HG02571 (cell line): ENCODE measurements around the gene BDNF.
"Not testable (repeated sequence)": the region's sequence is repeated elsewhere in the genome, so short reads cannot be mapped to it uniquely, and the experiment has no call there.

Experiments
- ATAC-seq: cut with Tn5 transposase; IDR thresholded peaks from one replicate; pipeline ENCODE4 v1.9.1; 2021; ENCODE audit warnings: mild to moderate bottlenecking, moderate library complexity; ENCODE audit not compliant: unreplicated experiment

The BDNF gene

DNA sequence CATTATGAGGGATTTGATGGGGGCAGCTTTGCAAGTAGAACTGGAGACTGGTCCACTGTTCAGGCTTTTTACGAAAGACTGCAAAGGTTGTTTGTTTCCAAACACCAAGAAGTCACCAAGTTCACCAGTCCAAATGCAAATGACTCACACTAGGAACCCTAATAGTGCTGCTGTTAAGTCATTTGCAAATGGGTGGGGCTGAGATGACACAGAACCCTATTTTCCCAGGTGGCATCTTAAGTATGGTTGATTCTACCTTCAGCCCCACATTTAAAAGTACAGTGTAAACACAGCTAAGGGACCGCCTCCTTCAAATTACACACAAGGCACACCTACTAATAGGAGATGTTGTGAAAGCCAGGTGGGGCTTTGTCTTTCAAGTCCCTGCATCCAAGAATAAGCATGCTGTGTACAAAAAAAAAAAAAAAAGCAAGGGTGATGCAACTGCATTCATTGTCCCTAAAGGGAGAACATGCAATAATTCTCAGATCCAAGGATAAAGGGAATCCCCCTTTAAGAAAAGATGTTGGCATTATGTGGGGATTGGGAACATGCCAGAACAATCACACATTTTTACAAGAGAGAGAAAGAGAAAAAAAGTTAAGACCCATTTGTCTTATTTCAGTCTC, 27.3 kb downstream of the BDNF start:
- ATAC-seq: no peak

DNA sequence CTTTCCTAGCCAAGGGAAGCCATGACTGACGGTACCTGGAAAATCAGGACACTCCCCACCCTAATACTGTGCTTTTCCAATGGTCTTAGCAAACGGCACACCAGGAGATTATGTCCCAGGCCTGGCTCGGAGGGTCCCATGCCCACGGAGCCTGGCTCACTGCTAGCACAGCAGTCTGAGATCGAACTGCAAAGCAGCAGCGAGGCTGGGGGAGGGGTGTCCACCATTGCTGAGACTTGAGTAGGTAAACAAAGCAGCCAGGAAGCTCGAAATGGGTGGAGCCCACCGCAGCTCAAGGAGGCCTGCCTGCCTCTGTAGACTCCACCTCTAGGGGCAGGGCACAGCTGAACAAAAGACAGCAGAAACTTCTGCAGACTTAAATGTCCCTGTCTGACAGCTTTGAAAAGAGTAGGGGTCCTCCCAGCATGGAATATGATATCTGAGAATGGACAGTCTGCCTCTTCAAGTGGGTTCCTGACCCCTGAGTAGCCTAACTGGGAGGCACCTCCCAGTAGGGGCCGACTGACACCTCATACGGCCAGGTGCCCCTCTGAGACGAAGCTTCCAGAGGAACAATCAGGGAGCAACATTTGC, 34.6 kb downstream of the BDNF start:
- ATAC-seq: not testable (repeated sequence)

DNA sequence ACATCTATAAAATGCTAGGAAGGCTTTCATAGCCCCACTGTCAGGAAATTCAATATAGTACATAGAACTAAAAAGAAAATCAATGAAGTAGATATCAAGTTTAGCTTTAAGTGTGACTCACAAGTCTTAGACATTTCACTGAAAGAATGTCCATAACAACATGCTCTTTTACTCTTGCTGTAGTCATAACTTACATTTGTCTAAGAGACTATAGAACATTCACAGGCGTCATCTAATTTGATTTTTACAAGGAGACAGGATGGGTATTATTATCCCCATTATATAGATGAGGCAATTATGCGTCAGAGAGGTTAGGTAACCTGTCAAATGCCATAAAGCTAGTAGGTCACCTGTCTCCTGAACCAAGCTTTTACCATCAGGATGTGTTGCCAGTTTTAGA, 36.9 kb downstream of the BDNF start:
- no peak for ATAC-seq

- no peak for ATAC-seq
Observed at GRCh38 chr11:27660171-27660570, 40.1 kb downstream of the BDNF start.

DNA sequence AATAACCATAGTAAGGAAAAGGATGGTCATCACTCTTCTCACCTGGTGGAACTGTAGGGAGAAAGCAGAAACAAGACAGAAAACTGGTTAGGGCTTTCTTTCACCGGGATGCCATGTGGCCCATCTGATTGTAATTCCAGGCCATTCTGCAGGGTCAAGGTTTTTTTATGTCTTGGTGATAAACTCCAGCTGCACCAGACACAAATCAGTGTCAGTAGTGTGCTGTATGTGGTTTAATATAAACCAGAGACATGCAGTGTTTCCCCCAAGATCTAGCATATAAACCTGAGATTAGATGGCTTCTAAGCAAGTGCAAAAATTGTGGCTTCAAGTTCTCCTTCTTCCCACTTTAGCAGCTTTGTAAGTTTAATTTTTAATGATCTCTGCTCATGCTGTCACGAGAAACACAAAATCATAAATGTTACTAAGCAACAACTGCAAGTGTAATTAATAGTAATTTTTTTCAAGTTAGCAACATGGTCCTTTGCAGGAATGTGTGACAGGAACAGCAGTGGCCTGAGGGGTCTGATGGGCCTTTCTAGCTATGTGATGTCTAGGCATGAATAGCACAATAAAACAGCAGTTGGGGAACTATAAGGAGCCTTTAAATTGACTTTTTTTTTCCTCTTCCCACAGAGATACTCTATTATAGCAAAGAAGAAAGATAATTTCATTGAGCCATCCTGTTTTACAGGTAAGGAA, 41.6 kb downstream of the BDNF start:
- no peak for ATAC-seq

DNA sequence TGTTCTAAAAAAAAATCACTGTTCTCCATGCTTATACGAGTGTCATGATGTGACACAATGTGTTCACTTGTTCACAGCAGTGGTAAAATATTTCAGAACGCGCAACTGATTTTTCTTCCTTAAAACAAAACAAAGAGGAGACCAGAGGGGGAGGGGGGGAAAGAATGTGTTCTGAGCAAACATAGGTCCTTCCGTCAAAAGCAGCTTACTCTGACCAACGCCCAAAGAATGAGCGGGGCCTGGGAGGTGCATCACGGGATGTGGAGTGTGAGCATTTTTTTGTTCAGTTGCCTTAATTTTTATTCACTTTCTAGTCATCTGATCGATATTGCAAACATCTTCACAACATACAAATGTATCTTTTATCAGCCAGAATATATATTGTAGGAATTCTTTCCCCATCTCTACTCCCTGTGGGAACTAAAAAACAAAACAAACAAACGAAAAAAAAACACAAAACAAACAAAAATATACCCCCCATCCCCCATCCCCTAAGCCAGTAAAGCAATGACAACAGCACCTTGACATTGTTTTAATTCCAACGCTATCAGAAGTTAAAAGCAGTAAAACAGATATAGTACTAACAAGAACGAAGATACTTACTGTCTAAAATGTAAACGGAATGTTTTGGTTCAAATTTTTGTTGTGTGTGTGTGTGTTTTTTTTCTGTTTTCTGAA, 43.3 kb downstream of the BDNF start:
- ATAC-seq: no peak

DNA sequence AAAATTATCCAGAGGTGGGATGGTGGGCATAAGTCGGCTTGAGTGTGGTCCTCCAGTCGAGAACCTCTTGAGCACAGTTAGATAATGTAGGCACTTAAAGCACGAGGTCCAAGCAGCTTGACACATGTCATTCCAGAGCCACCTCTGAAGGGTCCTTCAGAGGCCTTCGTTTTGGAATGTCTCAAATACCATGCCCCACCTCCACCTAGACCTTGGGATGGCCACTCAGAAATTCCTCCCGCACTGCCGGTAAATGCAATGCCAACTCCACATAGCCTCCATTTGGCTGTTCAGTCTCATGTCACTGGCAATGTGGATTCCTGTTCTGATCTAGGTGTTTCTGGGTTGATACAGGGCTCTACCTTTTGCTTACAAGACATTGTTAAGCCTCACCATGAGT, 43.9 kb downstream of the BDNF start:
- ATAC-seq: no peak

GRCh38 chr11:27653990-27654758, 46.1 kb downstream of the BDNF start:
- ATAC-seq: no peak

DNA sequence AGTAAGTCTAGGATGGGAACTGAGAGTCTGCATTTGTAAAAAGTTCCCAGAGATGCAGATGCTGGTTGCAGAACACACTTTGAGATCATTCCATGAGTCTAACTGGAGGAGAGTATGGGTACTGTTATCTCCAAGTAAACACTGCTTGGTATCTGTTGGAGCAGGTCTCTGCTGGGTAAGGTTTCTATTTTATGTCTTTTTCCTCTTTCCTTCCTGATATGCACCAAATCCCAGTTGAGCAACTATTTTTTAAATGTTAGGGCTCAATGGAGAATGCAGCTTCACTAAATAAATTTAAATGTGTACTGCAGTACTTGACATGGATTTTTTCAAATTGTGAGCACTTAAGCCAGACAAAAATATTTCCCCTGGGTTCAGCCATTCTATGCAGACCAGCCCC, 48.5 kb downstream of the BDNF start:
- no peak for ATAC-seq

- no peak for ATAC-seq
Observed at GRCh38 chr11:27650988-27651387, 49.3 kb downstream of the BDNF start.

DNA sequence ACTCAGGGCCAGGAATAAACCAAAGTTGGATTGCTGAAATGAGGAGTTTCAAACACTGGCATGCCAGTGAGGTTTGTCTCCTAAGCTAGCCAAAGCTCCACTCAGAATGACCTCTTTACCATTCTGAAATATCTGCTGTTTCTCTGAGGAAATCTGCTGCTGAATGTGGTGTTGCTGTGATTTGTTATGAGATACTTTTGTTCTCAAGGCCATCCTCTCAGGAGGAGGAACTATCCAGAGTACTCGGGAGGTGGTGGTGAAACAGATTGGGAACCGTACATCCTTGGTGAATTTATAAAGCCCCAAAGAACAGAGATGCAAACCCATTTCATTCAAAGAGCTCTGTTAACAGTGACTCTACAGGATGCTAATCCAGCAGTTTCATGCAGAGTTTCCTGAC, 50.5 kb downstream of the BDNF start:
- ATAC-seq: no peak

DNA sequence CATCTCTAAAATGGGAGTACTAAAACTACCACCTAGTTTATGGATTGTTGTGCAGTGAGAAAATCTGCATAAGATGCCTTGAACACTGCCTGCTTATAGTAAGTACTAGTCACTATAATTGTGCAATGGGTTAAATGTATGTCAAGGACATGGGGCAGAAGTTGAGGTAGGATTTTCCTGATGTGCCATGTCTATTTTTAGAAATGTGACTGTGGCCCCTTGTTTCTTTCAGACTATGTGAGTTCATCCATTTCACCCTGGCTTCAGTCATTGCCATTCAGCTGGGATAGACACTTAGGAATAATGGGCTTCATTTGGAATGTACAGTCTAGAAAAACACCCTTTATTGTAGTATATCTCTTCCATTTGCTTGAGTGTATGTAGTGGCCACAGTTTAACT, 51.4 kb downstream of the BDNF start:
- ATAC-seq: no peak

DNA sequence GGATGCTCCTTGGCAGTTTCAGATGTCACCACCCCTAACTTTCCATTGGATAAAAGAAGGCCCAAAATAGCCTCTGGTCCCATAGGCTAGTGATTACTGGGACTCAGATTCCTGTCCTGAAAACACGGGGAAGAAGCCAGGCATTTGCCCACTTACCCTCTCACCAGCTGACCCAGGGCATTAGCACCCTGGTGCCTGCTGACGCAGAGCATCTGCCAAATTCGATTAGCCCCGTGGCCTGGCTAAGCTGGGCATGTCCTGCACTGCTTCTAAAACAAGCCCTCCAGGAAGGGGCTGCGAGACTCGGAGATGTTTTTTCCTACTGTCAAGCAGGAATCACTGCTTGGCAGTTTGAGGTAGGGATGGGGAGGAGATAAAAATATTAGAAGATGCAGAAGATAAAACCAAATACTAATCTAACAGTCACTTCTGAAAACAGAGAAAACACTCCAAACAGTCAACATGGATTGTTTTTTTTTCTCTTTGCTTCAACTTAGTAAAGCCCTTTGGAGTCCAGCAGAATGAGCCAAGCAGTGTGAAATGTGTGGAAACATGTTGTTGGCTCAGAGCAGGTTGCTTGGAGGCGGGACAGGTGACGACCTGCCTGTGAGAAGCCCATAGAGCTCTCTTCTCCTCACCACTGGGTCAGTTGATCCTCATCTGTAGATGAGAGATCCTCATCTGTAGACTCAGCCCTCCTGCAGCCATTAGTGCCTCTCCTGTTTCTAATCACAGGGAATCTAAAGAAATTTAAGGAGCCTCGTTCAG, 54.0 kb downstream of the BDNF start:
- ATAC-seq: no peak

- no peak for ATAC-seq
Observed at GRCh38 chr11:27642954-27643353, 57.3 kb downstream of the BDNF start.

- no peak for ATAC-seq
Observed at GRCh38 chr11:27640954-27641353, 59.3 kb downstream of the BDNF start.

DNA sequence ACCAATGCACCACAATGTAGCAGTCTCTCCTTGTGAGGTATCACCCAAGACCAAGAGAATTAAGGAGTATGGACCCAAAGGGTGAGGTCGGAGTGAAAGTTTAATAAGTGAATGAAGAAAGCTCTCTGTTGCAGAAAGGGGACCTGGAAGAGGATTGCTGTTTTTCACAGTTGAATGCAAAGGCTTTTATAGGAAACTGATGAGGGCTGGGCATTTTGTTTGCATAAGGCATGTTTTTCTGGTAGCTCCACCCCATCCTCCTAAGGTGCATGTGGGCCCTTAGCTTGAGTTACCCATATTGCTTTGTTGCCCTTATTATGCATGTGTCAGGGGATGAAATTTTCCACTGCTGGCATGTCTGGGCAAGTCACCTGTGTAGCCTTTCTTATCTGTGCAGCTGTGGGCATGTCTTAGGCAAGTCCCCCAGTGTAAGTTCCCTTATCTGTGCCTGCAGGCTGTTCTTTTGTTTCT, 64.7 kb downstream of the BDNF start:
- peak; percentile 59 for ATAC-seq

DNA sequence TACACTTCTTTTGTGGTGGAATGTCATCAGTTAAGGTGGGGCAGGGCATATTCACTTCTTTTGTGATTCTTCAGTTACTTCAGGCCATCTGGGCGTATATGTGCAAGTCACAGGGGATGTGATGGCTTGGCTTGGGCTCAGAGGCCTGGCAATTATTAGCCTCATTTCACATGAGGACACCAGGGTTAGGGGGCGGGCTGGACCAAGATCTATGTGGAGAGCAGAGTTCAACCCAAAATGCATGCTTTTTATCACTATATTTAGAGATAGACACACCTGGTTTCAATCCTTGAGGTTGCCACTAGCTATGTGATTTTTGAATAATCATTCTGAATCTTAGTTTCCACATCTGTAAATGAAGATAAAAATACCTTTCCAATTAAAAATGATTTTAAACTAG, 65.5 kb downstream of the BDNF start:
- not testable (repeated sequence) for ATAC-seq

GRCh38 chr11:27634282-27634681, 66.0 kb downstream of the BDNF start:
- not testable (repeated sequence) for ATAC-seq

DNA sequence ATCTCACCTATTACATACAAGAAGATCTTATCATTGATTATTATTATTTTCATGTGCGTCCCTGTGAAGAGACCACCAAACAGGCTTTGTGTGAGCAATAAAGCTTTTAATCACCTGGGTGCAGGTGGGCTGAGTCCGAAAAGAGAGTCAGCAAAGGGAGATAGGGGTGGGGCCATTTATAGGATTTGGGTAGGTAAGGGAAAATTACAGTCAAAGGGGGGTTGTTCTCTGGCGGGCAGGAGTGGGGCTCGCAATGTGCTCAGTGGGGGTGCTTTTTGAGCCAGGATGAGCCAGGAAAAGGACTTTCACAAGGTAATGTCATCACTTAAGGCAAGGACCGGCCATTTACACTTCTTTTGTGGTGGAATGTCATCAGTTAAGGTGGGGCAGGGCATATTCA, 71.2 kb downstream of the BDNF start:
- ATAC-seq: not testable (repeated sequence)

DNA sequence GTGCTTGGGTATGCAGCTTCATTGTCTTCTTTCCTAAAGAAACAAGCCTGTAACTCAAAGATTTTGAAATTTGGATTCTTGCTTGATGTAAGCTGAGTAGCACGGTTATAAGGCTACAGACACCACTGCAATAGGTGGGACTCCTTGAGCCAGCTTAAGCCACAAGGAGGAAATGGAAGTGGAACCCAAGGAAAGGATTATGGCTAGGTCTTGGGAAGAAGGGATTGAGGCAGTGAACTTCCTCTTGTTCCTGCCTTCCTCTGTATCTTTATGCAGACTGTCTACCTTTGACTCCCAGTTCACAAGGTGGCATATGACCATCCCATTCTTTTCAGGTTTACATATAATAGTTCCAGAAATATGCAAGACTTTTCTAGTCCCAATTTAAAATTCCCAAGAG, 72.3 kb downstream of the BDNF start:
- ATAC-seq: no peak
